H9 (cell line): ENCODE data around the gene ADARB2. TPM values are rescaled to one million over a fixed set of nuclear protein-coding genes. Genes with fewer than 3 reads are reported as not detected.

Experiments used
- DNase-seq: peaks from one replicate; pipeline ENCODE4 v3.0.0-alpha.2; 2017
- H2AFZ ChIP-seq: one replicate; pipeline ENCODE4 v1.6.1; 2013; ENCODE audit warnings: mild to moderate bottlenecking, low read length, control low read depth, moderate library complexity
- H2AK5ac ChIP-seq: 2 replicates; pipeline ENCODE4 v1.6.1; 2013; ENCODE audit warnings: low read length, control low read depth, mixed read lengths; ENCODE audit not compliant: insufficient read length
- H2BK120ac ChIP-seq: one replicate; pipeline ENCODE4 v1.6.1; 2013; ENCODE audit warnings: low read depth, mild to moderate bottlenecking, low read length, control low read depth, inconsistent platforms; ENCODE audit not compliant: poor library complexity, severe bottlenecking
- H2BK12ac ChIP-seq: 2 replicates; pipeline ENCODE4 v1.6.1; 2013; ENCODE audit warnings: low read length, control low read depth, mixed read lengths, low read depth; ENCODE audit not compliant: insufficient read length
- H2BK15ac ChIP-seq: 2 replicates; pipeline ENCODE4 v1.6.1; 2013; ENCODE audit warnings: low read depth, low read length, control low read depth
- H2BK20ac ChIP-seq: one replicate; pipeline ENCODE4 v1.6.1; 2013; ENCODE audit warnings: low read depth, mild to moderate bottlenecking, low read length, control low read depth, inconsistent platforms; ENCODE audit not compliant: poor library complexity, severe bottlenecking
- H2BK5ac ChIP-seq: 2 replicates; pipeline ENCODE4 v1.6.1; 2013; ENCODE audit warnings: low read length, control low read depth, mixed read lengths; ENCODE audit not compliant: insufficient read length
- H3K14ac ChIP-seq: 2 replicates; pipeline ENCODE4 v1.6.1; 2013; ENCODE audit warnings: low read length, control low read depth; ENCODE audit not compliant: insufficient read depth
- H3K18ac ChIP-seq: 2 replicates; pipeline ENCODE4 v1.6.1; 2013; ENCODE audit warnings: low read depth, mild to moderate bottlenecking, mixed read lengths, low read length, control low read depth; ENCODE audit not compliant: insufficient read length
- H3K23ac ChIP-seq: 2 replicates; pipeline ENCODE4 v1.6.1; 2013; ENCODE audit warnings: low read length, control low read depth, mixed read lengths, low read depth; ENCODE audit not compliant: insufficient read length
- H3K23me2 ChIP-seq: 2 replicates; pipeline ENCODE4 v1.6.1; 2013; ENCODE audit warnings: low read depth, mild to moderate bottlenecking, mixed read lengths, low read length, control low read depth; ENCODE audit not compliant: insufficient read length, poor library complexity, severe bottlenecking
- H3K27ac ChIP-seq: 2 replicates; pipeline ENCODE4 v1.5.1; 2013; ENCODE audit warnings: low read length, control low read depth, mixed read lengths, low read depth; ENCODE audit not compliant: insufficient read length
- H3K27me3 ChIP-seq: 2 replicates; pipeline ENCODE4 v1.6.1; 2013; ENCODE audit warnings: low read length, control low read depth, inconsistent platforms; ENCODE audit not compliant: insufficient read depth
- H3K4ac ChIP-seq: 2 replicates; pipeline ENCODE4 v1.6.1; 2013; ENCODE audit warnings: low read depth, mild to moderate bottlenecking, control low read depth, inconsistent platforms, low read length, moderate library complexity
- H3K4me1 ChIP-seq: 2 replicates; pipeline ENCODE4 v1.6.1; 2013; ENCODE audit warnings: low read length, control low read depth, inconsistent platforms; ENCODE audit not compliant: insufficient read depth
- H3K4me2 ChIP-seq: 2 replicates; pipeline ENCODE4 v1.6.1; 2013; ENCODE audit warnings: low read length, control low read depth, mixed read lengths; ENCODE audit not compliant: insufficient read length, insufficient read depth
- H3K56ac ChIP-seq: 2 replicates; pipeline ENCODE4 v1.6.1; 2013; ENCODE audit warnings: low read depth, mild to moderate bottlenecking, mixed read lengths, low read length, control low read depth; ENCODE audit not compliant: insufficient read length
- H3K79me1 ChIP-seq: 2 replicates; pipeline ENCODE4 v1.6.1; 2013; ENCODE audit warnings: low read depth, mild to moderate bottlenecking, moderate library complexity, low read length, control low read depth, inconsistent platforms; ENCODE audit not compliant: insufficient read depth, poor library complexity, severe bottlenecking
- H3K79me2 ChIP-seq: 2 replicates; pipeline ENCODE4 v1.6.1; 2013; ENCODE audit warnings: low read length, control low read depth, inconsistent platforms; ENCODE audit not compliant: insufficient read depth
- H3K9ac ChIP-seq: 2 replicates; pipeline ENCODE4 v1.6.1; 2013; ENCODE audit warnings: low read length, control low read depth, mixed read lengths; ENCODE audit not compliant: insufficient read length; ENCODE audit errors: extremely low read depth
- H3K9me3 ChIP-seq: one replicate; pipeline ENCODE4 v1.6.1; 2013; ENCODE audit warnings: low read depth, low read length, inconsistent platforms; ENCODE audit not compliant: control insufficient read depth
- H3T11ph ChIP-seq: one replicate; pipeline ENCODE4 v1.6.1; 2013; ENCODE audit warnings: mild to moderate bottlenecking, low read length, control low read depth, inconsistent platforms
- H4K20me1 ChIP-seq: one replicate; pipeline ENCODE4 v1.6.1; 2013; ENCODE audit not compliant: control insufficient read depth, insufficient read length, insufficient read depth
- H4K5ac ChIP-seq: 2 replicates; pipeline ENCODE4 v1.6.1; 2013; ENCODE audit warnings: low read depth, mild to moderate bottlenecking, mixed read lengths, low read length, control low read depth; ENCODE audit not compliant: insufficient read length
- H4K8ac ChIP-seq: replicated peaks from 2 replicates; pipeline ENCODE4 v1.6.1; 2013; ENCODE audit warnings: low read length, control low read depth, mixed read lengths, low read depth; ENCODE audit not compliant: insufficient read length
- H4K91ac ChIP-seq: 2 replicates; pipeline ENCODE4 v1.6.1; 2013; ENCODE audit warnings: low read depth, mild to moderate bottlenecking, moderate library complexity, mixed read lengths, low read length, control low read depth; ENCODE audit not compliant: insufficient read length
- H3K27ac Mint-ChIP-seq, 3 experiments: 2 replicates in 2 of 3; 3 replicates in 1 of 3; pipeline ENCODE4 v1.8.0; 2020 to 2021; ENCODE audit warnings: mixed read lengths in 3 of 3, mild to moderate bottlenecking in 1 of 3, moderate library complexity in 1 of 3
- H3K27me3 Mint-ChIP-seq: 2 replicates; pipeline ENCODE4 v1.8.0; 2021; ENCODE audit warnings: low read depth, mild to moderate bottlenecking, moderate library complexity, mixed read lengths
- H3K36me3 Mint-ChIP-seq, 3 experiments: 2 replicates in 2 of 3; 3 replicates in 1 of 3; pipeline ENCODE4 v1.8.0; 2020 to 2021; ENCODE audit warnings: low read depth in 3 of 3, mixed read lengths in 3 of 3; ENCODE audit not compliant: insufficient read depth in 1 of 3
- H3K4me1 Mint-ChIP-seq, 2 experiments: 2 replicates each; pipeline ENCODE4 v1.8.0; 2020; ENCODE audit warnings: mixed read lengths in 2 of 2
- H3K4me3 Mint-ChIP-seq, 2 experiments: 2 replicates in 1 of 2; 3 replicates in 1 of 2; pipeline ENCODE4 v1.8.0; 2020 to 2021; ENCODE audit warnings: mild to moderate bottlenecking in 2 of 2, mixed read lengths in 2 of 2, moderate library complexity in 1 of 2
- H3K9me3 Mint-ChIP-seq, 2 experiments: 2 replicates in 1 of 2; 3 replicates in 1 of 2; pipeline ENCODE4 v1.8.0; 2020; ENCODE audit warnings: mild to moderate bottlenecking in 2 of 2, mixed read lengths in 2 of 2, moderate library complexity in 1 of 2
- CTCF ChIP-seq: fragments of 200-600 bp; sonication (generic); conservative IDR thresholded peaks from 3 replicates; pipeline ENCODE4 v1.8.0; 2021; ENCODE audit warnings: antibody characterized with exemption, mild to moderate bottlenecking
- WGBS: extraction: QIAGEN DNeasy Blood & Tissue Kit; methylation state at CpG from one replicate; pipeline ENCODE4 v1.1.7; 2013; ENCODE audit warnings: missing lambda C conversion rate, low lambda C conversion rate, mixed read lengths; ENCODE audit not compliant: insufficient read length; ENCODE audit errors: extremely low coverage; 5-methylcytosine and 5-hydroxymethylcytosine counted together
- total RNA-seq: library from RNA; stranded (reverse); gene quantifications from 2 replicates; pipeline ENCODE4 v1.2.1, GENCODE V29; 2021

The ADARB2 gene
- total RNA-seq, 1 experiment from 2014 or later, result 0.87 TPM

GRCh38 chr10:1440897-1441296 lies 296.4 kb downstream of the ADARB2 start:
- H3K9me3 Mint-ChIP-seq, result no peaks in the 10 kb centered on the region
- Histone ChIP-seq H3K27me3 (no peaks in the 10 kb centered on the region; the same call in 1 of the 2 replicates), H3K27ac (no peak overlapping the region), H2BK20ac (no peak overlapping the region), H4K5ac (no peak overlapping the region), H3T11ph (no peak overlapping the region), H2AK5ac (no peak overlapping the region), H2BK15ac (no peak overlapping the region), H4K91ac (no peak overlapping the region), H3K23ac (no peak overlapping the region), H3K9ac (no peak overlapping the region), H2BK5ac (no peak overlapping the region), H3K4me2 (no peak overlapping the region), H4K8ac (no peak overlapping the region), H2BK12ac (no peak overlapping the region), H2AFZ (no peak overlapping the region), H3K23me2 (no peaks in the 10 kb centered on the region), H4K20me1 (no peaks in the 10 kb centered on the region), H3K4ac (no peak overlapping the region), H3K79me2 (no peaks in the 10 kb centered on the region; the same call in 1 of the 2 replicates), H3K79me1 (no peaks in the 10 kb centered on the region), H3K18ac (no peak overlapping the region), H3K56ac (no peak overlapping the region), H3K4me1 (no peaks in the 10 kb centered on the region), H2BK120ac (no peak overlapping the region), H3K9me3 (no peaks in the 10 kb centered on the region), H3K14ac (no peak overlapping the region)
- no peak overlapping the region for H3K27ac Mint-ChIP-seq
- H3K27me3 Mint-ChIP-seq, result peaks cover 3% of the 10 kb centered on the region
- WGBS, result no CpG with 5 or more reads among the region's 2 CpGs
- DNase-seq, result no peak
- no peak for TF ChIP-seq CTCF
- no peaks in the 10 kb centered on the region for H3K36me3 Mint-ChIP-seq
- H3K4me1 Mint-ChIP-seq, result peaks cover 0 to 5% of the 10 kb centered on the region in 2 experiments; a peak in 2 of 4 replicates
- no peak overlapping the region for H3K4me3 Mint-ChIP-seq
